HCT116 (cell line): ENCODE data around the gene MYH6. TPM values are rescaled to one million over a fixed set of nuclear protein-coding genes. Genes with fewer than 3 reads are reported as not detected.

ENCODE experiments used
- ATAC-seq: fragments of 200-7000 bp; cut with Tn5 transposase; 2 replicates; pipeline ENCODE4 v1.9.1; 2020; ENCODE audit warnings: mild to moderate bottlenecking, moderate library complexity
- BruUV-seq: library from RNA; stranded (reverse); fragments of 400-500 nt; replicated peaks from 2 replicates; lab custom pipeline; 2021; lab: Mats Ljungman, UMichigan
- CTCF ChIA-PET: fragments of 300-600 bp; sonication (Branson Sonifier 250); formaldehyde crosslinking; loops from one replicate; lab custom pipeline; 2021; ENCODE audit warnings: antibody characterized with exemption; lab: Charles Lee
- POLR2A ChIA-PET: fragments of 300-600, 350-600 bp; sonication (Branson Sonifier 250); formaldehyde crosslinking; loops from one replicate; lab custom pipeline; 2021; ENCODE audit warnings: antibody characterized with exemption; lab: Charles Lee
- RAD21 ChIA-PET, 2 experiments: fragments of 300-600 bp; sonication (Branson Sonifier 250); formaldehyde crosslinking; loops; one replicate each; lab custom pipeline; 2023; ENCODE audit warnings: low total read pairs in 2 of 2; ENCODE audit not compliant: uncharacterized antibody in 2 of 2, unreplicated experiment in 2 of 2, low non-redundant PET in 1 of 2; lab: Charles Lee
- DNase-seq: peaks from one replicate; pipeline ENCODE4 v3.0.0-alpha.2; 2010; ENCODE audit warnings: low read depth, low spot score
- H2AFZ ChIP-seq: fragments of 200-600 bp; shearing (Covaris generic), sonication (generic); 2 replicates; pipeline ENCODE4 v1.6.1; 2017; ENCODE audit warnings: low read depth, mixed run types, mixed read lengths, antibody characterized with exemption, low read length; ENCODE audit not compliant: poor library complexity, severe bottlenecking
- H3K27ac ChIP-seq: 2 replicates; pipeline ENCODE4 v1.5.1; 2012; ENCODE audit warnings: low read depth, low read length
- H3K27me3 ChIP-seq: fragments of 200-600 bp; sonication (generic); 2 replicates; pipeline ENCODE4 v1.6.1; 2016; ENCODE audit warnings: mixed run types, low read length, mixed read lengths; ENCODE audit not compliant: insufficient read depth
- H3K36me3 ChIP-seq, 2 experiments: fragments of 200-500 bp in 1 of 2; fragments of 200-600 bp in 1 of 2; sonication (Bioruptor generic) in 1 of 2; sonication (generic) in 1 of 2; 2 replicates each; pipeline versions ENCODE4 v1.5.1 to v1.6.1; 2014 to 2016; ENCODE audit warnings: low read length in 2 of 2, inconsistent platforms in 1 of 2, mixed read lengths in 1 of 2, mixed run types in 1 of 2; ENCODE audit not compliant: insufficient read depth in 2 of 2, control insufficient read depth in 1 of 2
- H3K4me1 ChIP-seq, 2 experiments: fragments of 200-600 bp in 1 of 2; sonication (generic) in 1 of 2; 2 replicates each; pipeline versions ENCODE4 v1.5.1 to v1.6.1; 2012 to 2017; ENCODE audit warnings: low read length in 2 of 2, inconsistent platforms in 1 of 2, mild to moderate bottlenecking in 1 of 2, mixed read lengths in 1 of 2, mixed run types in 1 of 2, moderate library complexity in 1 of 2; ENCODE audit not compliant: insufficient read depth in 2 of 2, control insufficient read depth in 1 of 2
- H3K4me2 ChIP-seq: fragments of 200-600 bp; sonication (generic); 2 replicates; pipeline ENCODE4 v1.6.1; 2017; ENCODE audit warnings: mixed run types, low read length, mixed read lengths
- H3K4me3 ChIP-seq, 2 experiments: fragments of 200-600 bp in 1 of 2; sonication (generic) in 1 of 2; replicated peaks in 1 of 2; 2 replicates each; pipeline ENCODE4 v1.5.1; 2011 to 2016; ENCODE audit warnings: low read length in 2 of 2, control low read depth in 1 of 2, low read depth in 1 of 2, mild to moderate bottlenecking in 1 of 2, mixed read lengths in 1 of 2, mixed run types in 1 of 2
- H3K79me2 ChIP-seq: fragments of 200-600 bp; sonication (generic); 2 replicates; pipeline ENCODE4 v1.6.1; 2017; ENCODE audit warnings: mild to moderate bottlenecking, mixed run types, low read length, moderate library complexity, mixed read lengths; ENCODE audit not compliant: insufficient read depth
- H3K9ac ChIP-seq: fragments of 200-600 bp; sonication (generic); 2 replicates; pipeline ENCODE4 v1.6.1; 2016; ENCODE audit warnings: low read length, mixed read lengths
- H3K9me2 ChIP-seq: fragments of 200-600 bp; sonication (generic), shearing (Covaris generic); 2 replicates; pipeline ENCODE4 v1.6.1; 2017; ENCODE audit warnings: mixed run types, mild to moderate bottlenecking, moderate library complexity; ENCODE audit not compliant: insufficient read depth
- H3K9me3 ChIP-seq, 2 experiments: fragments of 200-500 bp in 1 of 2; fragments of 200-600 bp in 1 of 2; sonication (Bioruptor generic) in 1 of 2; sonication (generic) in 1 of 2; 2 replicates each; pipeline ENCODE4 v1.6.1; 2014 to 2017; ENCODE audit warnings: low read length in 2 of 2, mixed read lengths in 2 of 2, inconsistent platforms in 1 of 2, low read depth in 1 of 2, mild to moderate bottlenecking in 1 of 2, mixed run types in 1 of 2, moderate library complexity in 1 of 2; ENCODE audit not compliant: control insufficient read depth in 1 of 2, insufficient read depth in 1 of 2
- H4K20me1 ChIP-seq: fragments of 200-600 bp; sonication (generic), shearing (Covaris generic); 2 replicates; pipeline ENCODE4 v1.6.1; 2017; ENCODE audit warnings: mixed run types, mild to moderate bottlenecking, moderate library complexity; ENCODE audit not compliant: insufficient read depth
- CBX3 ChIP-seq: IDR thresholded peaks from 2 replicates; pipeline ENCODE4 v1.6.1; 2012; ENCODE audit warnings: low read depth
- CEBPB ChIP-seq: IDR thresholded peaks from 2 replicates; pipeline ENCODE4 v1.6.1; 2012; ENCODE audit warnings: low read depth
- EGR1 ChIP-seq: IDR thresholded peaks from 2 replicates; pipeline ENCODE4 v1.6.1; 2012; ENCODE audit warnings: low read depth
- EZH2 ChIP-seq: fragments of 200-600 bp; sonication (generic); IDR thresholded peaks from 2 replicates; pipeline ENCODE4 v1.6.1; 2017; ENCODE audit warnings: antibody characterized with exemption, mixed run types
- EZH2phosphoT487 ChIP-seq: fragments of 200-600 bp; IDR thresholded peaks from 2 replicates; pipeline ENCODE4 v1.6.1; 2018; ENCODE audit warnings: antibody characterized with exemption, borderline replicate concordance
- JUND ChIP-seq: IDR thresholded peaks from 2 replicates; pipeline ENCODE4 v1.6.1; 2012
- POLR2AphosphoS5 ChIP-seq: IDR thresholded peaks from 2 replicates; pipeline ENCODE4 v1.6.1; 2011; ENCODE audit warnings: mild to moderate bottlenecking, low read depth, low read length, moderate library complexity
- RAD21 ChIP-seq: IDR thresholded peaks from 2 replicates; pipeline ENCODE4 v1.6.1; 2012; ENCODE audit warnings: low read depth, mild to moderate bottlenecking
- SIN3A ChIP-seq: IDR thresholded peaks from 2 replicates; pipeline ENCODE4 v1.6.1; 2012; ENCODE audit warnings: low read depth
- SRF ChIP-seq: IDR thresholded peaks from 2 replicates; pipeline ENCODE4 v1.6.1; 2012; ENCODE audit warnings: low read depth
- YY1 ChIP-seq: IDR thresholded peaks from 2 replicates; pipeline ENCODE4 v1.6.1; 2011; ENCODE audit warnings: low read length, low read depth, moderate library complexity, mild to moderate bottlenecking; ENCODE audit not compliant: insufficient replicate concordance; ENCODE audit errors: extremely low read depth
- ZFX ChIP-seq: fragments of 450-650 bp; IDR thresholded peaks from 2 replicates; pipeline ENCODE4 v1.6.1; 2017
- ZNF274 ChIP-seq: fragments of 200-500 bp; sonication (Bioruptor generic); IDR thresholded peaks from 2 replicates; pipeline ENCODE4 v1.6.1; 2014; ENCODE audit warnings: mild to moderate bottlenecking, low read depth, low read length, inconsistent platforms
- intact Hi-C: fragments of 100-400 bp; cut with micrococcal nuclease; formaldehyde crosslinking; loops from 2 replicates; pipeline ENCODE4 v1.10.0; 2022
- total RNA-seq: library from RNA; stranded (reverse); gene quantifications from one replicate; pipeline ENCODE4 v1.2.1, GENCODE V29; 2021; ENCODE audit not compliant: unreplicated experiment
- TF ChIP-seq, protein P1 (sequence below): IDR thresholded peaks from 2 replicates; pipeline ENCODE4 v1.6.1; 2012
- TF ChIP-seq, protein P2 (sequence below): IDR thresholded peaks from 2 replicates; pipeline ENCODE4 v1.6.1; 2012
- TF ChIP-seq, protein P3 (sequence below): IDR thresholded peaks from 2 replicates; pipeline ENCODE4 v1.6.1; 2012; ENCODE audit warnings: low read depth

The MYH6 gene
- total RNA-seq, 1 experiment from 2014 or later, result not detected

DNA sequence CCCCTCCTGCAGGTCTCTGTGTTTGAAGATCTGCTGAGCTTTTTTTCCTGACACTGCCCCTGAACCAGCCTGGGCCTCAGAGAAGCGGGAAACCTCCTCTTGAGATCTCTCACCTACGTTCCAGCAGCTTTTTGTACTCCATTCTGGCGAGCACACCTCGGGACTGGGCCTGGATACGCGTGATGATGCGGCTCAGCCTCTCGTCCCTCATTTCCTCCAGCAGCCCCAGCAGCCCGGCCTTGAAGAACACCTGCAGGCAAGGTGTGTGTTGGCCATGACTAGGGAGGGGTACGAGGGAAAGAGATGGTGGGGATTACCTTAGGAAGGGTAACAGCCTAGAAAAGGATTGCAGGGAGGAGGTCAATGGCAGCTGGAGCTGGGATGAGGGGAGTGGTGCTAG, 17.1 kb upstream of the MYH6 start:
- H3K36me3 ChIP-seq, result no peaks in the 10 kb centered on the region
- BruUV-seq, result no TSS peak
- H3K4me2 ChIP-seq, result no peak overlapping the region
- peaks cover 7% of the 10 kb centered on the region; the same call in 1 of the 2 replicates for H3K27me3 ChIP-seq
- CTCF ChIA-PET, result no interaction called here
- TF ChIP-seq RAD21 (no peak), EZH2phosphoT487 (no peak), SRF (no peak), CEBPB (no peak), YY1 (no peak), EZH2 (no peak), ZFX (no peak), CBX3 (no peak), POLR2AphosphoS5 (no peak), SIN3A (no peak), EGR1 (no peak)
- TF ChIP-seq, protein P1, sequence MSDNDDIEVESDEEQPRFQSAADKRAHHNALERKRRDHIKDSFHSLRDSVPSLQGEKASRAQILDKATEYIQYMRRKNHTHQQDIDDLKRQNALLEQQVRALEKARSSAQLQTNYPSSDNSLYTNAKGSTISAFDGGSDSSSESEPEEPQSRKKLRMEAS, result no peak
- TF ChIP-seq, protein P2, sequence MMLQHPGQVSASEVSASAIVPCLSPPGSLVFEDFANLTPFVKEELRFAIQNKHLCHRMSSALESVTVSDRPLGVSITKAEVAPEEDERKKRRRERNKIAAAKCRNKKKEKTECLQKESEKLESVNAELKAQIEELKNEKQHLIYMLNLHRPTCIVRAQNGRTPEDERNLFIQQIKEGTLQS, result no peak
- TF ChIP-seq, all 23 proteins: peak for 0
- Histone ChIP-seq H3K9me2 (no peaks in the 10 kb centered on the region), H3K4me3 (no peak overlapping the region), H3K79me2 (no peaks in the 10 kb centered on the region), H2AFZ (no peak overlapping the region), H3K9me3 (no peaks in the 10 kb centered on the region), H3K9ac (no peak overlapping the region), H3K4me1 (no peaks in the 10 kb centered on the region), H3K27ac (no peak overlapping the region), H4K20me1 (no peaks in the 10 kb centered on the region)
- ChIA-PET POLR2A (interaction anchor here (1.4 kb wide), 1 partner anchor 14 kb away, joined by 3 read pairs; no protein-coding TSS in a partner anchor), RAD21 (no interaction called here)
- DNase-seq (no peak), ATAC-seq (no peak)
- intact Hi-C loops, result no loop called here

DNA sequence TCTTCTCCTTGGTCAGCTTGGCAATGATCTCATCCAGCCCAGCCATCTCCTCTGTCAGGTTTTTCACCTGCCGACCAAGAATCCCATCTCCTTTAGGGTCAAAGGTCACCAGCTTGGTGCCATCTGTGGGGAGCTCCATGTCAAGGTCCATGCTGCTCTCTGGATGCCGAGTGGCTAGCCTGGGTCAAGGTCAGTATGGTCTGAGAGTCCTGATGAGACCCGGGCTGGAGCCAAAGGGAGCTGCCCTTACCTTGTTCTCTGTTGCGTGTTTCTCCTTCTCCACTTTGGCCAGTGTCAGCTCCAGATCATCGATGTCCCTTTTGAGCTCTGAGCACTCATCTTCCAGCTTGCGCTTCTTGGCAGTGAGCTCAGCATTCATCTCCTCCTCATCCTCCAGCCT, 15.6 kb upstream of the MYH6 start:
- BruUV-seq, result no TSS peak
- peaks cover 7% of the 10 kb centered on the region; the same call in 1 of the 2 replicates for H3K27me3 ChIP-seq
- POLR2A ChIA-PET, result no interaction called here
- no peak for TF ChIP-seq SIN3A
- TF ChIP-seq, protein P2, result no peak
- no peak for TF ChIP-seq EZH2phosphoT487
- TF ChIP-seq ZFX, result no peak
- TF ChIP-seq SRF, result no peak
- TF ChIP-seq POLR2AphosphoS5, result no peak
- no peak for TF ChIP-seq JUND
- no peak for TF ChIP-seq EGR1
- TF ChIP-seq, protein P3, sequence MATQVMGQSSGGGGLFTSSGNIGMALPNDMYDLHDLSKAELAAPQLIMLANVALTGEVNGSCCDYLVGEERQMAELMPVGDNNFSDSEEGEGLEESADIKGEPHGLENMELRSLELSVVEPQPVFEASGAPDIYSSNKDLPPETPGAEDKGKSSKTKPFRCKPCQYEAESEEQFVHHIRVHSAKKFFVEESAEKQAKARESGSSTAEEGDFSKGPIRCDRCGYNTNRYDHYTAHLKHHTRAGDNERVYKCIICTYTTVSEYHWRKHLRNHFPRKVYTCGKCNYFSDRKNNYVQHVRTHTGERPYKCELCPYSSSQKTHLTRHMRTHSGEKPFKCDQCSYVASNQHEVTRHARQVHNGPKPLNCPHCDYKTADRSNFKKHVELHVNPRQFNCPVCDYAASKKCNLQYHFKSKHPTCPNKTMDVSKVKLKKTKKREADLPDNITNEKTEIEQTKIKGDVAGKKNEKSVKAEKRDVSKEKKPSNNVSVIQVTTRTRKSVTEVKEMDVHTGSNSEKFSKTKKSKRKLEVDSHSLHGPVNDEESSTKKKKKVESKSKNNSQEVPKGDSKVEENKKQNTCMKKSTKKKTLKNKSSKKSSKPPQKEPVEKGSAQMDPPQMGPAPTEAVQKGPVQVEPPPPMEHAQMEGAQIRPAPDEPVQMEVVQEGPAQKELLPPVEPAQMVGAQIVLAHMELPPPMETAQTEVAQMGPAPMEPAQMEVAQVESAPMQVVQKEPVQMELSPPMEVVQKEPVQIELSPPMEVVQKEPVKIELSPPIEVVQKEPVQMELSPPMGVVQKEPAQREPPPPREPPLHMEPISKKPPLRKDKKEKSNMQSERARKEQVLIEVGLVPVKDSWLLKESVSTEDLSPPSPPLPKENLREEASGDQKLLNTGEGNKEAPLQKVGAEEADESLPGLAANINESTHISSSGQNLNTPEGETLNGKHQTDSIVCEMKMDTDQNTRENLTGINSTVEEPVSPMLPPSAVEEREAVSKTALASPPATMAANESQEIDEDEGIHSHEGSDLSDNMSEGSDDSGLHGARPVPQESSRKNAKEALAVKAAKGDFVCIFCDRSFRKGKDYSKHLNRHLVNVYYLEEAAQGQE, result no peak
- TF ChIP-seq ZNF274, result no peak
- no peak for TF ChIP-seq CBX3

More for the DNA sequence above, 15.6 kb upstream of the MYH6 start:
- no peaks in the 10 kb centered on the region for H3K9me2 ChIP-seq
- H3K4me2 ChIP-seq, result no peak overlapping the region
- intact Hi-C loops, result no loop called here
- H3K4me1 ChIP-seq, result no peaks in the 10 kb centered on the region
- no peak overlapping the region for H2AFZ ChIP-seq
- no peak overlapping the region for H3K27ac ChIP-seq
- no peaks in the 10 kb centered on the region for H3K36me3 ChIP-seq
- H3K9ac ChIP-seq, result no peak overlapping the region
- RAD21 ChIA-PET, result no interaction called here
- no peak for DNase-seq
- no peaks in the 10 kb centered on the region for H3K9me3 ChIP-seq
- no peak overlapping the region for H3K4me3 ChIP-seq
- CTCF ChIA-PET, result no interaction called here
- H4K20me1 ChIP-seq, result no peaks in the 10 kb centered on the region
- no peak for ATAC-seq
- no peaks in the 10 kb centered on the region for H3K79me2 ChIP-seq
